Fibroblast of gingiva (primary cell): ENCODE data around the gene CEP76.

Experiments used
- DNase-seq: peaks from one replicate; pipeline ENCODE4 v3.0.0-alpha.2; 2011; ENCODE audit warnings: low read depth

CEP76 gene

GRCh38 chr18:12702221-12703095, at the start of gene CEP76, which contains the start of gene PSMG2:
Gene CEP76, minus strand, starts transcription at chr18:12702723. Its CDS starts 175 bp downstream, at chr18:12702548.
Gene PSMG2, plus strand, starts transcription at chr18:12703042. Its CDS starts 66 bp downstream, at chr18:12703108.
- peak; percentile 93 for DNase-seq

- no peak for DNase-seq
Observed at GRCh38 chr18:12751891-12752290, 49.4 kb upstream of the CEP76 start.

- DNase-seq, result no peak
Observed at GRCh38 chr18:12751503-12751884, 49.0 kb upstream of the CEP76 start.

DNA sequence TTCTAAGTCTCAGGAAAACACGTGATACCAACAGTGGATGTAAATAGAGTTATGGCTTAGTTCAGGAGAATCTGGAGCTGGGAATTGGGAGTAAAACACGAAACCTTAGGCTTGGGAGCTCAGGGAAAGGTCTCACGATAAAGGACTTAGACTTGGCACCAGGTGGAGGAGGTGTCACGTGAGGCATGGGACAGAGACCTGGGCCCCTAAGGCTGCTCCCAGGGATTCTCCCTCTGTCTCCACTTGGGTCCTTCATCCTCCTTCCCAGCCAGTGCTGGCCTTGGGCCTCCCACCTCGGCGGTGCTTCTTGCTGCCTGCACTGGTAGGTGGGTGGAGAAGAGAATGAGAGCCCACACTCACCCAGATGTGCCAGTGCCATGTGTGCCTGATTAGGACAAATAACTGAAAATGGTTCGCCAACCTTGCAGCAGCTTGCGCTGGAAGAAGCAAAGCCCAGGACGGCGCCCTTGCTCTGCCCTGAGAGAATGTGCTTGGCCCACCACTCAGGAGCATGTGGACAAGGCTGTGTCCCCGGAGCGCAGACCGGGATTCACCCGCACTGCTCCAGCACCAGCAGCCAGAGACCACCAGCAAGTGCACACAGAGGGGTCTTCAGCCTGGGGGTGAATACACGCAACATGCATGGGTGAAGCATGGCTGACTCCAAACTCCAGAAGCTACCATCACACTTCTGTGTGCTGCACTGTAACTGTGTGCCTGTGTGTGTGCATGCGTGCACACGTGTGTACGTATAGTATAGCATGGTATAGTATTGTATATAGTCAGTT, 48.4 kb upstream of the CEP76 start:
- no peak for DNase-seq

- DNase-seq, result peak; percentile 33
Observed at GRCh38 chr18:12750076-12750714, 47.7 kb upstream of the CEP76 start.

DNA sequence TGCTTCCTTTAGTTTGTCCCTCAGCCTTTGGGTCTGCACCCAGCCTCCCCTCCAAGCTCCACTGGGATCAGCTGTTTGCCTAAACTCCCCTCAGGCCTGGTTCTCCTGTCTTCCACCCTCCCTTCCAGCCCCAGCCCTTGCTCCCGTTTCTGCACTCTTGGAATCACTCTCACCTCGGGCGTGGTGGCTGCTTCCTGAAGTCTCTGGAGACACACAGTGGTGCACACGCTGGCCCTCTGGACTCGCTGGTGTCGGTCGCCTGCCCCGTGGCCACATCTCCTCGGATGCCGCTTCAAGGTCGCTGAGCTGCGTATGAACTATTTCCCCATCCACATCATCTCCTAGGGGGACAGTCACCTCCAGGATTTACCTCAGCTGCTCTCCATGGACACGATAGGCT, 46.6 kb upstream of the CEP76 start:
- DNase-seq, result no peak

DNA sequence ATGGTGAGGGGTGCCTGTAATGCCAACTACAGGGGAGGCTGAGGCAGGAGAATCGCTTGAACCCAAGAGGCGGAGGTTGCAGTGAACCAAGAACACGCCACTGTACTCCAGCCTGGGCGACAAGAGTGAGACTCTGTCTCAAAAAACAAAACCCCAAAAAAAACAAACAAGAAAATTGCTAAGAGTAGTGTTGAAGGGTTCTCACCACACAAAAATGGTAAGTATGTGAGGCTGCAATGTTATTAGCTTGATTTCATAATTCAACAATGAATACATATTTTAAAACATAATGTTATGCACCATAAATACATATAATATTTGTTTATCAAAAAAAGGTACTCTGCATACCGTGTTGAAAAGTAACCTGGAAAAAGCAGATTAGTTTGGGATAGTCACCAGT, 46.1 kb upstream of the CEP76 start:
- peak; percentile 33 for DNase-seq

DNA sequence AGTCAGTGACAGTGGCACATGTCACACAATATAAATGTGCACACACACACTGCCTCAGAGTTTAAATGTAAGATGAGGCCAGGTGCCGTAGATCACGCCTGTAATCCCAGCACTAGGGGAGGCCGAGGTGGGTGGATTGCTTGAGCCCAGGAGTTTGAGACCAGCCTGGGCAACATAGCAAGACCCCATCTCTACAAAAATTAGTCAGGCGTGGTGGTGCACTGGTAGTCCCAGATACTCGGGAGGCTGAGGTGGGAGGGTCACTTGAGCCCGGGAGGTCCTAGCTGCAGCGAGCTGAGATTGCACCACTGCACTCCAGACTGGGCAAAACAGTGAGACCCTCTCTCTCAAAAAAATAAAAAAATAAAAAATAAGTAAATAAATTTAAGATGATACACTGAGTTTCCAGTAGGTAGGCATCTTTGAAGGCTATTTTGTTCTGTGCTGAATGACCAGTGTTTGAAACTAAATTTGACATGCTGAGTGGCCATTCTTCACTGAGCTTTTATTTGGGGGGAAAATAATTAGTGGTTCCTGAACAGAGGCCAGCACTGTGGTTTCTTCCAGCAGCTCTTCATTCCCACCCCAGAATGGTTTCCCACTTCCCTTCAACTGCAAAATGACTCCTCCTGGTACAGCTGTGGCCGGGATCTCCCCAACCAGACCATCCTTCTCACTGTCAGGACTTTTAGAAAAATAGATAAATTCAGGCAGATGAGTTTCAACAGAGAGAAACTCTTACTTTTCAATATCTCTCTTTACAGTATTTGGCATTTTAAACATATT, 45.2 kb upstream of the CEP76 start:
- DNase-seq, result no peak

GRCh38 chr18:12745095-12745795, 42.7 kb upstream of the CEP76 start:
- DNase-seq, result peak; percentile 84

- DNase-seq, result peak; percentile 68
Observed at GRCh38 chr18:12744103-12744502, 41.6 kb upstream of the CEP76 start.

GRCh38 chr18:12742453-12742852, 39.9 kb upstream of the CEP76 start:
- DNase-seq, result peak; percentile 53

DNA sequence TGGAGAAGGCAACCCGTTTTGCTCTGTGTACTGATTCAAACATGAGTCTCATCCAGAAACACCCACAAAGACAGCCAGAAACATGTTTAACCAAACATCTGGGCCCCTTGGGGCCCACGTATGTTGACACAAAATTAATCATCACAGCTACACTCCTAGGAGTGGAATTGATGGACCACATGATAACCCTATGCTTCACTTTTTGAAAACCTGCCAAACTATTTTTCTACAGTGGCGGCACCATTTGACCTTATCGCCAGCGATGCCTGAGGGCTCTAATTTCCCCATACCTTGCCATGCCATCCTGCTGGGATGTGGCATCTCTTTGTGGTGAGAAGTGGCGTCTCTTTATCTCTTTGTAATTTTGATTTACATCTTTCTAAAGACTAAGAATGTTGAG, 38.8 kb upstream of the CEP76 start:
- DNase-seq, result peak; percentile 64

GRCh38 chr18:12737243-12737902, 34.9 kb upstream of the CEP76 start:
- no peak for DNase-seq

GRCh38 chr18:12726774-12727550, 24.4 kb upstream of the CEP76 start:
- peak; percentile 58 for DNase-seq

DNA sequence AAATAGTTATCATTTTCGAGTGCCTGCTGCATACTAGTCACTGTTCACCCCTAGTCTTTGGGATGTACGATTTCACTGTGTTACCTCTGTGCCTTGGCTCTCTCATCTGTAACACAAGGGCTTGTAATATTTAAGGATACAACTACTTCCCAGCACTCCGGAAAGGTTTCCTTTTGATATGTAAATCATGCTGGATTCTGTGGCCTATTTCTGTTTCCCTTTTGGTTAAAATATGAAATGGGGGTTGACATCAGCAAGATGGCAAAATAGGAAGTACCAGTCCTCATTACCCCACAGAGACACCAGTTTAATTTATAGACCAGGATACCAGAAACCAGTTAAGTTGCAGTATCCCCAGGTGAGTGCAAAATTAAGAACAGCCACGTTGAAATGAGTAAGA, 23.8 kb upstream of the CEP76 start:
- DNase-seq, result no peak

GRCh38 chr18:12722731-12723130, 20.2 kb upstream of the CEP76 start:
- DNase-seq, result no peak

DNA sequence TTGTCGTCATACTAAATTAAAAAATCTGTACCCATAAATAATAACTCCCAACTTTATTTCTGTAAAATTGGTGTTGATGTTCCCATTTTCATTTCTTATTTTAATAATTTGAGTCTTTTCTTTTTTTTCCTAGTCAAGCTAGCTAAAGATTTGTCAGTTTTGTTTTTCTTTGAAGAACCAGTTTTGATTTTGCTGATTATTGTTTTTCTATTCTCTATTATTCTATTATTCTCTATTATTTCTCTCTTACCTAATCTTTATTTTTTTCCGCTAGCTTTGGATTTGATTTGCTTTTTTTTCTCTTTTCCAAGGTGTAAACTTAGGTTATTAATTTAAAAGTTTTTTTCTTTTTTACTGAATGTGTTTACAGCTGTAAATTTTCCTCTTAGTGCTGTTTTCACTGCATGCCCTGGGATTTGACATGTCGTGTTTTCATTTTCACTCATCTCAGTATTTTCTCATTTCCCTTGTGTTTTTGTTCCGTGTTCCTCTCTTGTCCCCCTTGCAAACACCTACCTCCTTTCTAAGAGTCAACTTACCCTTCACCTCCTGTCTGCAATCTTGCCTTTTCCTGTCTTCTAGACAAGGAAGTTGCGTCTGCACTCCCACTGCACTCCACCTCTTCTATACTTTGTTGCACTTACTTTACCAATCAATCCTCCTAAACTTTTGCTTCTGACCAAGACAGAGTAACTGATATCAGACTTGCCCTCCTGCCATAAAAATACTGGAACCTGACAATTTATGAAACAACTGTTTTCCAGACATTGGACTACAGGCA, 19.2 kb upstream of the CEP76 start:
- no peak for DNase-seq

- no peak for DNase-seq
Observed at GRCh38 chr18:12711446-12711845, 8.9 kb upstream of the CEP76 start.

GRCh38 chr18:12703664-12704063, 1.1 kb upstream of the CEP76 start:
- peak; percentile 23 for DNase-seq
